Vagina (tissue), 2 donors: Measurements from ENCODE around the gene IL23A. TPM values are rescaled to one million over a fixed set of nuclear protein-coding genes. Genes with fewer than 3 reads are reported as not detected.

Source experiments
- DNase-seq, 2 donors: peaks; one replicate each; pipeline ENCODE4 v3.0.0-alpha.2; 2017; ENCODE audit errors: extremely low spot score in 2 of 2
- H3K27ac ChIP-seq: fragments of 200-600 bp; sonication (generic); one replicate; pipeline ENCODE4 v1.5.1; 2019
- H3K27me3 ChIP-seq: fragments of 200-600 bp; sonication (generic); one replicate; pipeline ENCODE4 v1.5.1; 2019
- H3K36me3 ChIP-seq, 2 donors: fragments of 200-600 bp; sonication (generic); one replicate each; pipeline ENCODE4 v1.5.1; 2017 to 2019
- H3K4me1 ChIP-seq: fragments of 200-600 bp; sonication (generic); one replicate; pipeline ENCODE4 v1.5.1; 2019
- H3K4me3 ChIP-seq, 2 donors: fragments of 200-600 bp; sonication (generic); 1 replicate in 1 of 2; 2 replicates in 1 of 2; pipeline ENCODE4 v1.5.1; 2016 to 2019
- H3K9me3 ChIP-seq: fragments of 200-600 bp; sonication (generic); one replicate; pipeline ENCODE4 v1.5.1; 2019
- CTCF ChIP-seq, 3 experiments: fragments of 450-650 bp in 2 of 3; fragments of 200-600 bp in 1 of 3; sonication (generic) in 1 of 3; IDR thresholded peaks; one replicate each; pipeline ENCODE4 v1.5.1; 2017 to 2019; ENCODE audit warnings: antibody characterized with exemption in 3 of 3, mild to moderate bottlenecking in 2 of 3, moderate library complexity in 2 of 3
- POLR2A ChIP-seq, 2 donors: fragments of 450-650 bp; IDR thresholded peaks; one replicate each; pipeline ENCODE4 v1.6.1; 2017; ENCODE audit warnings: antibody characterized with exemption in 2 of 2, mild to moderate bottlenecking in 2 of 2, moderate library complexity in 2 of 2
- POLR2AphosphoS5 ChIP-seq, 2 donors: sonication (generic); formaldehyde crosslinking; IDR thresholded peaks; one replicate each; pipeline ENCODE4 v1.9.0; 2017; ENCODE audit warnings: antibody characterized with exemption in 2 of 2, mild to moderate bottlenecking in 2 of 2, low read depth in 1 of 2; ENCODE audit not compliant: insufficient read depth in 1 of 2
- intact Hi-C: fragments of 100-400 bp; cut with DNase I; formaldehyde crosslinking; loops from one replicate; pipeline ENCODE4 v1.15.1; 2023
- total RNA-seq: library from RNA; depleted of rRNA; stranded (reverse); fragments of >200 nt; gene quantifications from one replicate; pipeline ENCODE4 v1.2.3, GENCODE V29; 2016

IL23A gene
- total RNA-seq, 1 donor from 2014 or later, result not detected

GRCh38 chr12:56304872-56305590, 33.7 kb upstream of the IL23A start:
- no peak for TF ChIP-seq POLR2A (IDR thresholded peaks at IDR 0.05)
- TF ChIP-seq CTCF (IDR thresholded peaks at IDR 0.05), result no peak
- no peak for TF ChIP-seq POLR2AphosphoS5 (IDR thresholded peaks at IDR 0.05; ENCODE audit: insufficient read depth in 1 of 2, low read depth in 1 of 2)
- intact Hi-C loops, result no loop called here

GRCh38 chr12:56307221-56307965, 31.3 kb upstream of the IL23A start:
- H3K4me3 ChIP-seq, result no peak overlapping the region
- H3K27me3 ChIP-seq, result no peaks in the 10 kb centered on the region
- peaks cover 0 to 23% of the 10 kb centered on the region in 2 donors for H3K36me3 ChIP-seq
- no peaks in the 10 kb centered on the region for H3K9me3 ChIP-seq
- no peak for DNase-seq
- intact Hi-C loops, result no loop called here
- no peak for TF ChIP-seq POLR2A (IDR thresholded peaks at IDR 0.05)
- no peak for TF ChIP-seq POLR2AphosphoS5 (IDR thresholded peaks at IDR 0.05; ENCODE audit: insufficient read depth in 1 of 2, low read depth in 1 of 2)
- no peak for TF ChIP-seq CTCF (IDR thresholded peaks at IDR 0.05)
- H3K4me1 ChIP-seq, result peaks cover under 1% of the 10 kb centered on the region
- no peak overlapping the region for H3K27ac ChIP-seq

More at GRCh38 chr12:56304872-56305590, 33.7 kb upstream of the IL23A start:
- no peak overlapping the region for H3K4me3 ChIP-seq
- H3K4me1 ChIP-seq, result peaks cover 20% of the 10 kb centered on the region
- no peak overlapping the region for H3K27ac ChIP-seq
- no peaks in the 10 kb centered on the region for H3K27me3 ChIP-seq
- H3K36me3 ChIP-seq, result peaks cover 0 to 12% of the 10 kb centered on the region in 2 donors
- no peaks in the 10 kb centered on the region for H3K9me3 ChIP-seq
- no peak for DNase-seq

- Histone ChIP-seq H3K4me1 (no peaks in the 10 kb centered on the region), H3K27me3 (no peaks in the 10 kb centered on the region), H3K27ac (no peak overlapping the region), H3K9me3 (no peaks in the 10 kb centered on the region), H3K36me3 (peaks cover 0 to 23% of the 10 kb centered on the region in 2 donors), H3K4me3 (no peak overlapping the region)
- TF ChIP-seq POLR2AphosphoS5 (IDR thresholded peaks at IDR 0.05; ENCODE audit: insufficient read depth in 1 of 2, low read depth in 1 of 2) (no peak), POLR2A (IDR thresholded peaks at IDR 0.05) (no peak), CTCF (IDR thresholded peaks at IDR 0.05) (no peak)
- intact Hi-C loops, result no loop called here
- no peak for DNase-seq
Observed at GRCh38 chr12:56308714-56309113, 30.0 kb upstream of the IL23A start.

- Histone ChIP-seq H3K36me3 (peaks cover 0 to 32% of the 10 kb centered on the region in 2 donors), H3K4me3 (no peak overlapping the region), H3K9me3 (no peaks in the 10 kb centered on the region), H3K4me1 (peaks cover 8% of the 10 kb centered on the region), H3K27me3 (no peaks in the 10 kb centered on the region), H3K27ac (no peak overlapping the region)
- no peak for TF ChIP-seq CTCF (IDR thresholded peaks at IDR 0.05)
- no peak for TF ChIP-seq POLR2A (IDR thresholded peaks at IDR 0.05)
- TF ChIP-seq POLR2AphosphoS5 (IDR thresholded peaks at IDR 0.05; ENCODE audit: insufficient read depth in 1 of 2, low read depth in 1 of 2), result no peak
- DNase-seq, result no peak
- intact Hi-C loops, result no loop called here
Observed at GRCh38 chr12:56311003-56311402, 27.7 kb upstream of the IL23A start.
